ENCODE results near the gene HAT1.
A peak's percentile ranks its signal among the peaks of the same experiment; 100 is the strongest.
"Not testable (repeated sequence)": the region's sequence is repeated elsewhere in the genome, so short reads cannot be mapped to it uniquely, and the experiment has no call there.

The HAT1 gene

DNA sequence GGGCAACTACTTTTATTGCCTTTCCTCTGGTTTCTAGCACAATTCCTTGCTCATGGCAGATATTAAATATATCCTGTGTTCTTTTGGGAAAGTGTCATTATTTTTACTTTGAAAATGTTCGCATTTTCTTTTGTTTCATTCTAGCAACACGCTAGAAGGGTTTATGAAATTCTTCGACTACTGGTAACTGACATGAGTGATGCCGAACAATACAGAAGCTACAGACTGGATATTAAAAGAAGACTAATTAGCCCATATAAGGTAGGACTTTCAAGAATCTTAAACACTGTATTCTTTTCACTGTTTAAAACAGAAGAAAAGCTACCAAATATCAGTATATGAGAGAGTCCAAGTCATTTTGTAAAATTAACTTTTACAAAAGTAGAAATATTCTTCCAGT lies 56.8 kb downstream of the HAT1 start:
- no peak for DNase-seq (ENCODE audit: low read depth)

DNA sequence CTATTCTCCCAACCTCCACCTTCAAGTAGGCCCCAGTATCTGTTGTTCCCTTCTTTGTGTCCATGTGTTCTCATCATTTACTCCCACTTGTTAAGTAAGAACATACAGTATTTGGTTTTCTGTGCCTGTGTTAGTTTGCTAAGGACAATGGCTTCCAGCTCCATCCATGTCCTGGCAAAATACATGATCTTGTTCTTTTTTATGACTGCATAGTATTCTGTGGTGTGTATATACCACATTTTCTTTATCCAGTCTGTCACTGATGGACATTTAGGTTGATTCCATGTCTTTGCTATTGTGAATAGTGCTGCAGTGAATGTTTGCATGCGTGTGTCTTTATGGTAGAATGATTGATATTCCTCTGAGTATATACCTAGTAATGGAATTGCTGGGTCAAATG lies 61.7 kb downstream of the HAT1 start:
- DNase-seq (ENCODE audit: low read depth), result not testable (repeated sequence)

DNA sequence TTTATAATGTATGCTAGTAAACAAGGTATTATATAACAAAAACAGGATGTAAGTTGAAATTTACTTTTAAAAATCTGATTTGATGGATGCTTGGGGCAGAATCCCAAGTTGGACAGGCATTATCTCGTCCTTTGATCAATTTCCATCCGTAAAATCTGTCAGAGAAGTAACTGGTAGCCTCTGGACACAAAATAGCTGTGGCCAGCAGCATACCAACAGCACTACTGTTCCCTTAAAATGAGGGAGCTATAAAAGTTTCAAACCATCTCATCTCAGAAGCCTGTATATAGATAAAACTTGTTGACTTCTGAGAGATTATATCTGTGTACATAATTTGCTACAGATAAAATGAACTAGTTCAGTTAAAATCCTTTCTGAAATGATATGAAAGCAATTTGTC lies 62.8 kb downstream of the HAT1 start:
- DNase-seq (ENCODE audit: low read depth), result no peak

DNA sequence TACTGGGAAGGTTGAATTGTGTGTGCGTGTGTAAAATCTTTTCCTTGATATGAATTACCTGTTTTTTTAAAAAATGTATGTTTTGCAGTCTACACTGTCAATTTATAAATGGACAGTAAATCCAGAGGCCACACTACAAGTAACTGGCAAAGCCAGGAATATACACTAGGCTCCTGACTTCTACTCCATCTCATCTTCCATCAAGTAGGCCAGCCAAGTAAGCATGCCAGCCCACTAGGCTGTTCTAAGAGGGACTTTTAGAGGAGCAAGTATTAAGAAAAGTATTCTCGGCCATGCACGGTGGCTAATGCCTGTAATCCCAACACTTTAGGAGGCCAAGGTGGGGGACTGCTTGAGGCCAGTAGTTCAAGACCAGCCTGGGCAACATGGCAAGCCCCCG lies 64.5 kb downstream of the HAT1 start:
- DNase-seq (ENCODE audit: low read depth), result no peak

DNA sequence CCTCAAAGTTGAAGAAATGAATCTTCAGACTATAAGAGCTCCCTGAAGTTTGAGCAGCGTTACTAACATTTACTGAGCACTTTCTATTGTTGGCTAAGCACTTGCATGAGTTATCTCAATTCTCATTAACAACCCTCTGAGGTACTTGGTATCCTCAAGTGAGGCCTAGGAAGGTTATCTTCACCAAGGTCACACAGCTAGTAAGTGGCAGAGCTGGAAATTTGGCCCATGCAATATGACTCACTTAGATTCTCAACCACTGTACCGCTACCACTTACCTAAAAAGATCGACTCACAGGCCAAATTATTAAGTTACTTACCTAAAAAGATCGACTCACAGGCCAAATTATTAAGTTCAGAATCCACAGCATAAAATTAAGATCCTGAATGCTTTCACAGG lies 68.8 kb downstream of the HAT1 start:
- no peak for DNase-seq (ENCODE audit: low read depth)

DNA sequence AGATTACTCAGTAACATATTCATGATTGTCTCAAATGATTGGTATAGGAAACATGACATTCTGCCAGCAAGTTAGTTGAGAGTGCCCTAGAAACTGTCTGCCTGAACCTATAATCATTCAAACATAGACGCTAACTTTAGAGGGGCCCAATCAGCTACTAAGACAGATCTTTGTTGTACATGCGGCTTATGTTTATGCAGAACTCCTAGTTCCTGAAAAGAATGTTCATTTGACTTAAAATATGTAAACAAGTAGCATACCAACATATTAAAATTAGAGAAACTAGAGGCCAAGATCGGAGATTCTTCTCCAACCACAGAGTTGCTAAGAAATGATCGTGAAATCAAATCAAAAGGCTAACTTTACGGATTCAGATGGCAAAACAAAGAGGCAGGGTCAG lies 73.3 kb downstream of the HAT1 start:
- no peak for DNase-seq (ENCODE audit: low read depth)

DNA sequence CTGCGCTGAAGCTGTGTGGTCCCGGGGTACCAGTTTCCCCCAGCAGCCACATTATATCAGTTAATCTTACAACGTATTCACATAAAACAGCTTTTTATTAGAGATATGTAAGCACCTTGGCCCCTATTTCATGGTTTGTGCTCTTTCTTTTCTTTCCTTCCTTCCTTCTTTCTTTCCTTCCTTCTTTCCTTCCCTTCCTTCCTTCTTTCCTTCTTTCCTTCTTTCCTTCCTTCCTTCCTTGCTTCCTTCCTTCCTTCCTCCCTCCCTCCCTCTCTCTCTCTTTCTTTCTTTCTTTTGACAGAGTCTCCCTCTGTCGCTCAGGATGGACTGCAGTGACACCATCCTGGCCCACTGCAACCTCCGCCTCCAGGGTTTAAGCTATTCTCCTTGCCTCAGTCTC lies 73.8 kb downstream of the HAT1 start:
- DNase-seq (ENCODE audit: low read depth), result no peak

DNA sequence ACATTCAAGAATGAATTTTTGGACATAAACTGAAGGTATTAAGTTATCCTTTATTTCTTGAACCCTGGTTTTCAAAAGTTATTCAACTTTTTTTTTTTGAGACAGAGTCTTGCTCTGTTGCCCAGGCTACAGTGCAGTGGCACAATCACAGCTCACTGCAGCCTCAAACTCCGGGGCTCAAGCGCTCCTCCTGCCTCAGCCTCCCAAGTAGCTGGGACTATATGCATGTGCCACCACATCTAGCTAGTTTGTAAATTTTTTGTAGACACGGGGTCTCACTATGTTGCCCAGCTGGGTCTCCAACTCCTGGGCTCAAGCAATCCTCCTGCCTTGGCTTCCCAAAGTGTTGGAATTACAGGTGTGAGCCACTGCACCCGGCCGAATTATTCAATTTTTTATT lies 74.8 kb downstream of the HAT1 start:
- not testable (repeated sequence) for DNase-seq (ENCODE audit: low read depth)

DNA sequence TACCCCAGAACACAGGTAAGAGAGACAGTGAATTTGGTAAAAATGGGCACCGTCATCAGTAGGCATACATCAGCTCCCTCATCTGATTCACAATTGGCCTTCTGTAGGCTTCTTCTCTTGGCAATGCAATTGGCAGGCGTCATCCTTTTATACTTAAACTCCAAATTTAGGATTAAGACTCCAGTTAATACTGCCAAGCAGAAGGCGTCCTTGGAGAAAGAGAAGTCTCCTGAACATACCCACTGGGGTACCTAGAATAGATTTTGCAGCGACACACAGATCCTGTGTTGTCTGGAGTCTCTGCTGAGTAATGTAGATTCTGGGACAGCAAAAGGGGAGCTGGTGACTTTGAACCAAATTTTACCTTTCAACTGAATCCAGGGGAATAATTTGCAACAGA lies 76.9 kb downstream of the HAT1 start:
- DNase-seq (ENCODE audit: low read depth), result no peak

DNA sequence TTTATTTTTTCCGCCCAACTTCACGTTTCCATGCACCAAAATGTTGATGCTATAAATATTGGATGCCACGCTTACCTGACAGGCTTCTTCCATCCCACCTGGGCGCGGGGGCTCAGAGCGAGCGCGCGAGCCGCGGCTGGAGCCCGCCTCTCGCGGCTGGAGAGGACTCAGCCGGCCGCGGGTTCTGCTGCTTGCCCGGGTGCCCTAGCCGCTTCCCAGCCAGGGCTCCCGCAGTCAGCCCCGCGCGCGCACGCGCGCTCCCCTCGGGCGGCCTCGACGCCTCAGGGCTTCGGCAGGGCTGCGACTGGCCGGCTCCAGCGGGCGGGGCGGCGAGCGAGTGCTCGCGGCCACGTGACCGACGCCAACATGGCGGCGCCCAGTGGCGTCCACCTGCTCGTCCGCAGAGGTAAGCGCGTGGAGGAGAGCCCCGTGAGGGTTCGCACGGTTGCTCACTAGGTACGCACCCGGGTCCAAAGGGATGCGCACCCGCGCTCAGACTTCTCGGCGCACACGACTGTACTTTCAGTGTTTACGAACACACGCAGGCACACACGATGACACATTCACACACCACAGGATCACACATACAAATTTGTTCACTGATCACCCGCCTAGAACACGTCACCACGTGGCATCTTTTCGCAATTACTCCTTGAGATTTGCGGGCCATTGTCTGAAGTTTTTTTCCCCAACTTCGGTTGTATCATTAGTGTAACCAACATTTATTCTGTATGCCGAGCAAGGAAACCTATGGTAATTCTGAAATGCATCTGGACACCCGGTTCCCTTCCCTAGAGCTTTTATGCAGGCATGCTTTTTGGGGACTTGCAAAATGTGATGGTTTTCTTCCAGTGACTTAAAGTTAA lies 77.6 kb downstream of the HAT1 start, which contains the start of gene METAP1D:
METAP1D (plus strand) TSS at position 350 of the 866 bp plus-strand sequence; CDS start at position 367, 17 bp downstream.
- DNase-seq (ENCODE audit: low read depth), result peak; percentile 75

DNA sequence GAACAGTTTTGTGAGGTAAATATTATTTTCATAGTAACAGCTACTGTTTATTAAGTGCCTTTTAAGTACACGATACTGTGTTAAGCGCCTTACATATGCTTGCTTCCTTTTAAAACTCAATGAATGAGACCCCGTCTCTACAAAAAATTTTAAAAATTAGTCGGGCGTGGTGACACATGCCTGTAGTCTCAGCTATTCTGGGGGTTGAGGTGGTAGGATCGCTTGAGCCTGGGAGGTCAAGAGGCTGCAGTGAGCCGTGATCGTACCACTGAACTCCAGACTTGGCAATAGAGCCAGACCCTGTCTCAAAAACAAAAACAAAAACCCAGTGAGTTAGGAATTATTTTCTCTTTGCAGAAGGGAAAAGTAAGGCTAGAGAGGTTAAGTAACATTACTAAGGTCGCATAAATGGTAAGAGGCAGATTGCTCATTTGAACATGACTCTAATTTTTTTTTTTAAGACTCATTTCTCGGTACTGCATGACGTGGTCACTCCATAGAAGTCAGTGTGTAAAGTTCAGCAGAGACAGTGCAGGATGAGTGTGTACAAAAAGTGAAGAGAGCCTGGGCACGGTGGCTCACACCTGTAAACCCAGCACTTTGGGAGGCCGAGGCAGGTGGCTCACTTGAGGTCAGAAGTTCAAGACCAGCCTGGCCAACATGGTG lies 78.6 kb downstream of the HAT1 start:
- no peak for DNase-seq (ENCODE audit: low read depth)

DNA sequence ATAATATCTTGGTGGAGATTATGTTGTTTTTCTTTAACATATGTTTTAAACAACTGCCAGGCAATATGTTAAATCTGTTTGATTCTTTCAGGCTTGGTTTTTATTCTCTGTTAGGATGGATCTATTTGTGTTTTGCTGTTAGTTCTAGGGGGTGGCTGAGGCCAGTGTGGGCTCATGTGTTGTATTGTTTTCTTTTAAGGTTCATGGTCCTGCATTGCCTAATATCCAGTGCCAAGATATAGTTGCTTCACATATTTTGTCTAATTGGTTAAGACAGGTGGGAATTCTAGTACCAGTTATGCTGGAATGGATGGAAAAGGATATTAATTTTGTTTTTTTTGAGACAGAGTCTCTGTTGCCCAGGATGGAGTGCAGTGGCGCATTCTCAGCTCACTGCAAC lies 85.1 kb downstream of the HAT1 start:
- no peak for DNase-seq (ENCODE audit: low read depth)

DNA sequence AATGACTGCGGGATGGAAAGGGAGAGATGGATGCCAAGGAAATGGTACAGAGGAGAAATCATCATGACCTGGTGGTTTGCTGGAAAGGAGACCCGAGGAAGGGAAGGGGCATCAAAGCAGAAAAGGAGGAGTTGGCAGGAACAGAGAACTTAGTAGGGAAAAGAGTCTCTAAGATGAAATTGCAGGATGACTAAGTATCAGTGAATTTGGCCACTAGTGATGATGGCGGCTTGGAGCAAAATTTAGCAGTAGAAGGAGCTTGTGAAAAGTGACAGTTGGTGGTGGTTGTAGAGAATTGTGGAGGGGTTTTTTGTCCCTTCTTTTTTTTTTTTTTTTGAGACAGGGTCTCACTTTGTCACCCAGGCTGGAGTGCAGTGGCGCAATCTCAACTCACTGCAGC lies 87.6 kb downstream of the HAT1 start:
- no peak for DNase-seq (ENCODE audit: low read depth)

DNA sequence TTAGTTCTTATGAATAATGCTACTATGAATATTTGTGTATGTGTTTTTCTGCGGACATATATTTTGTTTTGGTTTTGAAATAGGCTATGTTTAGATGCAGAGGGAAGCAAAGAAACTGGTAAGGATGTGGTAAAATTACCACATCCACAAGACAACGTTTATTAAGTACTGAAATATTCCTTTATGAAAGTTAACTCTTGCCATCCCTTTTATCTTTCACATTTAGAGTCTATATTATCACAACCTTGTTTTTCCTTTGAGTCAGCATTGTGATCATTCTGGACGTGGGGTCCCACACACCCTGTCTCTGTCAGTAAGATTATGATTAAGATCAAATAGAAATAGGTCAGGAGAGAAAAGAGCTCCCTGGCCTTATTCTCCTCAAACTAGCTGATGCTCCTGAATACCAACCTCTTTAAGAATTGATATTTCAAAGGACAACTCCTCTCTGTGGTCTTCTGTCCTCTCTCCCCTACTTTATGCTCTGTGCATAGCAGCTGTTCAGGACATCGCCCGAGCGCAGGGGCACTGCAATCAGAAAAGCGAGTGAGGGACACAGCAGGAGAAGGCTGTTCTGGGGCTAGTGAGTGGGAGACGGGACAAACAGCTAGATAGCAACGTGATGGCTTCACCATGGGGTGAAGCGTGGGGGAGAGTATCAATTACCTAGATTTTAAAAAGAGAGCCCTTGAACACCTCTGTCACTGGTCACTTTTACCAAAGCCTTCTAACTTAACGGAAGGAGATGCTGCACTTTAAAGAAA lies 89.7 kb downstream of the HAT1 start:
- DNase-seq (ENCODE audit: low read depth), result no peak

DNA sequence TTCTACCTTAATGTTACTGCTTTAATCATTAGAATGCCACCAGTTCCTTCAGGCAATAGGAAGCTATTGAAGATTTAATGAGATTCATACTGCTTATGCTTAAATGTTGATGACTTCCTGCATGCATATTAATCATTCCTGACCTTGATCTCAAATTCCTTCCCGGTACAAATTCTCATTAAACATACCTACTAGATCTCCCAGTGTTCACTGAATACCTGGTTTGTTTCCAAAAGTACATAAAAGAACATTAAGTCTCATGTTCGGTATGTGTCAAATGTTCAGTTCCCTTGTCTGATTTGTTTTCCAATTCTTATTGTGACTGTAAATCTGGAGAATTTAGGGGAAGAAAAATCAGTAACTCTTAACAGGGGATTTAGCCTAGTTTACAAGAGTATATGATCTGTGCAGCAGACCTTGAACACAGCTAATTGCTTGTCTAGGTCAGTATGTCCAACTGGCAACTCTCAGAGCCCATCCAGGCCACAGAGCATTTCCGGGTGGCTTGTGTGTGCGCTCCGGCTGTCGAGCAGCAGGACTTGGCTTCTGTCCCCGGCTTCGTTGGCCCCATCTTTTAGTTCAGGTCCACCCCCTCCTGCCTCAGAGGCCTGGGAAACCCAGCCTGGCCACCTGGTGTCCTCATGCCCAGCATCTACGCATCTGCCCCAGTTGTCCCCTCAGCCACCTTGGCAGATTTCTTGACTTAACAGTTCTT lies 90.6 kb downstream of the HAT1 start:
- no peak for DNase-seq (ENCODE audit: low read depth)

DNA sequence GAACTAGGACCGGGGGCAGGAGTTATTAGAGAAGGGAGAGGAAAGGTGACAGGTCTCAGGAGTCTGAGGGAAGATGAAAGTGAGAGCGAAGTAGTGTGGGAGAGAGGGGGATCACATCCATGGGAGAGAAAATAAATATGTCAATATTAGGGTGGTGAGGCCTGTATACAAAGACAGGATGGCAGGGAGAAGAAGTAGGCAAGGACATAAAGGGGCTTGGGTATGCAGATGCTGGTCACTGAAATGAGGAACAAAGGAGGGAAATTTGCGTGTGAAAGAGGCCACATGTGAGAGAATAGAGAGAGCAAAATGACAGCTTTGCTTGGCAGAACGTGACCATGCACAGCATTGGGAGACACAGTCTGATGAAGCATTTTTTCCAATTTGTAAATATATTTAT lies 91.1 kb downstream of the HAT1 start:
- no peak for DNase-seq (ENCODE audit: low read depth)

DNA sequence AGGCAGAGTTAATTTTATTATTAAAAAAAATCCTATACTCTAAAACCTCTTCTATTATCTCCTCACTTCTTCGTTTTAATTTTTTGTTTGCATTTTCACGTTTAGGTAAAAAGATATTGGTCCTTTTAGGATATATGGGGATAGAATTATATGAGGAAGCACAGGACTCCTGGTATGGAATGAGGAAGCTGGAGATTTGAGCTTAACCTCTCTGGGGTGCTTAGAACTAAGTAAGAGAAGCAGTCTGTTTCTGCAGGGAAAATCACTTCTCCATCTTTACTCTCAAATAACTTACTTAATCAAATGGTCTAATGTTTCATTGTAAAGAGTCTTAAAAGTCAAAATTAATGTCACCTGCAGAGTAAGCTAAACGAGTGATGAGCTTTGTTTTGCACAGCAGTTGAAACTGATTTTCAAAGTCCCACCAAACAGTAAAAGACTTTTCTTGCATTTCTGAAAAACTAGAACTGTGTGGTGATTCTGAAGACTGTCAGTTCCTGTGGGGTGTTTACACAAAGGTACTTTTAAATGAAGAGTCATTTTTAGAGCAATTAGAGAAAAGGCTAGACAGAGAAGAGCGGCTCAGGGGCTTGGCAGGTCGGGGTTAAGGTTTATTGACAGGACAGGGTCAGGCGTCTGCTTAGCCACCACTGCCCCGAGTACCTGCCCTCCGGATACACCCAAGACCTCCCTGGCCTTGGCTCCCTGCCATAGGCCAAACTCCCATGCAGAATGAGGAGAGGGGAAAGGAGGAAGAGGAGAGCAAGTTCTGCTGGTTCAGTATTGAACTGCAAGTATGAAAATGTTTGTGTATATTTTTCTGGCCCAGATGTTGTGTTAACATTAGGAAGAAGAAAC lies 99.0 kb downstream of the HAT1 start:
- no peak for DNase-seq (ENCODE audit: low read depth)

DNA sequence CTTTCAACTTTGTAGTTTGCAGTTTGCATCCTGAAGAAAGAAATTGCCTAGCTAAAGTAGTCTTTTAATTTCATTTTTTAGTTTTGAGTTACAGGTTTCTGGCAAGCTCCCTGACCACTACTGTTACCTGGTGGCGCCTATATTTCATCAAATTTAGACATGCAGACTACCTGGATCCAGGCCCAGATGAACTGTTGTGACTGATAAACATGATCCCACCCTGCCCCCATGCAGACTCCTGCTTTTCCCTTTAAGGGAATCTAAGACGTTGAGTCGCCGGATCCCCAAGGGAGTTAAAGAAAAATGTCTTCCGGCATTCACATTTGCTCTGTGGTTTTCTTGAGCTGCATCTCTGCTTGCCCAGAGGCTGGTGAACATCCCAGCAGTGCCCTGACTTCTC lies 99.7 kb downstream of the HAT1 start:
- no peak for DNase-seq (ENCODE audit: low read depth)

DNA sequence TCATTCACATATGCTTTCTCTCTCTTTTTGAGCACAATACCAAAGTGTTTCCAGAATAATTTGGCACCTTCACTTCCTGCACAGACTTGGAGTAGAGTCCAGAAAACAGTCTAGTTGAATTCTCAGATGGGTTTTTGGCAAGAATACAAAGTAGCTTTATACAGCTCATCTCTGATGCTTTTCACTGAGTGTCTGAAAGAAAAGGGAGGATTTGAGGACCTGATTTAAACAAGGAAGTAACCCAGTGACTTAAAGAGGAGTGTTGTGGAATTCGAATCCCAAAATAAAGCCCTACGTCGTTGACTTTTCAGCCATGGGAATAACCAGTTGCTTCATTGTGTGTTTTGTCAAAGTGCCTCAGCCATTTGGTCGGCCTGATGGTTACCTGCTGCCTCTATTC lies 109.3 kb downstream of the HAT1 start:
- no peak for DNase-seq (ENCODE audit: low read depth)
